Suprapubic skin (tissue), 3 donors: ENCODE results near the gene CLASP1.

Experiments
- POLR2A ChIP-seq, 2 donors: fragments of 450-650 bp; IDR thresholded peaks; one replicate each; pipeline ENCODE4 v1.6.1; 2017; ENCODE audit warnings: antibody characterized with exemption in 2 of 2, mild to moderate bottlenecking in 2 of 2, moderate library complexity in 2 of 2
- TF ChIP-seq, protein P1 (sequence below), 2 donors: fragments of 200-600 bp in 1 of 2; fragments of 450-650 bp in 1 of 2; sonication (generic) in 1 of 2; IDR thresholded peaks; one replicate each; pipeline ENCODE4 v1.5.1; 2016 to 2019; ENCODE audit warnings: antibody characterized with exemption in 2 of 2, mild to moderate bottlenecking in 1 of 2, moderate library complexity in 1 of 2

- TF ChIP-seq, protein P1, sequence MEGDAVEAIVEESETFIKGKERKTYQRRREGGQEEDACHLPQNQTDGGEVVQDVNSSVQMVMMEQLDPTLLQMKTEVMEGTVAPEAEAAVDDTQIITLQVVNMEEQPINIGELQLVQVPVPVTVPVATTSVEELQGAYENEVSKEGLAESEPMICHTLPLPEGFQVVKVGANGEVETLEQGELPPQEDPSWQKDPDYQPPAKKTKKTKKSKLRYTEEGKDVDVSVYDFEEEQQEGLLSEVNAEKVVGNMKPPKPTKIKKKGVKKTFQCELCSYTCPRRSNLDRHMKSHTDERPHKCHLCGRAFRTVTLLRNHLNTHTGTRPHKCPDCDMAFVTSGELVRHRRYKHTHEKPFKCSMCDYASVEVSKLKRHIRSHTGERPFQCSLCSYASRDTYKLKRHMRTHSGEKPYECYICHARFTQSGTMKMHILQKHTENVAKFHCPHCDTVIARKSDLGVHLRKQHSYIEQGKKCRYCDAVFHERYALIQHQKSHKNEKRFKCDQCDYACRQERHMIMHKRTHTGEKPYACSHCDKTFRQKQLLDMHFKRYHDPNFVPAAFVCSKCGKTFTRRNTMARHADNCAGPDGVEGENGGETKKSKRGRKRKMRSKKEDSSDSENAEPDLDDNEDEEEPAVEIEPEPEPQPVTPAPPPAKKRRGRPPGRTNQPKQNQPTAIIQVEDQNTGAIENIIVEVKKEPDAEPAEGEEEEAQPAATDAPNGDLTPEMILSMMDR (IDR thresholded peaks at IDR 0.05) = no peak
- TF ChIP-seq POLR2A (IDR thresholded peaks at IDR 0.05) = no peak
Observed at GRCh38 chr2:121545913-121546312, 103.3 kb downstream of the CLASP1 start.
